RWPE2 (cell line): ENCODE measurements around the gene SFMBT2.

ENCODE experiments used
- ATAC-seq: fragments of 200-7000 bp; cut with Tn5 transposase; 3 replicates; pipeline ENCODE4 v1.9.1; 2021; ENCODE audit warnings: low read depth
- DNase-seq: peaks from one replicate; pipeline ENCODE4 v3.0.0-alpha.2; 2020; ENCODE audit warnings: low spot score
- H3K27ac ChIP-seq: fragments of 450-650 bp; 2 replicates; pipeline ENCODE4 v1.5.1; 2017; ENCODE audit warnings: mild to moderate bottlenecking; ENCODE audit not compliant: poor library complexity, severe bottlenecking
- H3K27me3 ChIP-seq: fragments of 250-450 bp; sonication (Bioruptor Pico); 2 replicates; pipeline ENCODE4 v1.5.1; 2021; ENCODE audit warnings: mild to moderate bottlenecking, moderate library complexity; ENCODE audit not compliant: insufficient read depth, poor library complexity, severe bottlenecking
- H3K36me3 ChIP-seq: fragments of 250-450 bp; sonication (Bioruptor Pico); 2 replicates; pipeline ENCODE4 v1.5.1; 2020; ENCODE audit warnings: low read depth, mild to moderate bottlenecking, moderate library complexity
- H3K4me1 ChIP-seq: fragments of 250-450 bp; sonication (Bioruptor Pico); 2 replicates; pipeline ENCODE4 v1.5.1; 2021; ENCODE audit warnings: mild to moderate bottlenecking, moderate library complexity; ENCODE audit not compliant: insufficient read depth, poor library complexity, severe bottlenecking
- H3K4me3 ChIP-seq: fragments of 250-450 bp; sonication (Bioruptor Pico); 2 replicates; pipeline ENCODE4 v1.5.1; 2021; ENCODE audit warnings: mild to moderate bottlenecking, moderate library complexity; ENCODE audit not compliant: severe bottlenecking
- H3K9me3 ChIP-seq: fragments of 250-450 bp; sonication (Bioruptor Pico); 2 replicates; pipeline ENCODE4 v1.5.1; 2021; ENCODE audit warnings: mild to moderate bottlenecking, moderate library complexity; ENCODE audit not compliant: severe bottlenecking
- CTCF ChIP-seq: fragments of 450-650 bp; IDR thresholded peaks from one replicate; pipeline ENCODE4 v1.5.1; 2017; ENCODE audit warnings: mild to moderate bottlenecking, moderate library complexity; ENCODE audit not compliant: poor library complexity, severe bottlenecking

The SFMBT2 gene

GRCh38 chr10:7373039-7373438, 37.8 kb downstream of the SFMBT2 start:
- DNase-seq (no peak), ATAC-seq (no peak)
- Histone ChIP-seq H3K4me1 (peaks cover 3% of the 10 kb centered on the region), H3K9me3 (no peaks in the 10 kb centered on the region), H3K27ac (no peak overlapping the region), H3K36me3 (peaks cover 5% of the 10 kb centered on the region), H3K4me3 (no peak overlapping the region), H3K27me3 (no peaks in the 10 kb centered on the region)
- TF ChIP-seq CTCF: no peak

GRCh38 chr10:7372504-7372903, 38.3 kb downstream of the SFMBT2 start:
- Histone ChIP-seq H3K9me3 (no peaks in the 10 kb centered on the region), H3K4me1 (peaks cover 3% of the 10 kb centered on the region), H3K27ac (no peak overlapping the region), H3K36me3 (peaks cover 9% of the 10 kb centered on the region), H3K4me3 (no peak overlapping the region), H3K27me3 (no peaks in the 10 kb centered on the region)
- ATAC-seq (no peak), DNase-seq (no peak)
- no peak for TF ChIP-seq CTCF

- H3K9me3 ChIP-seq: no peaks in the 10 kb centered on the region
- no peak overlapping the region for H3K4me3 ChIP-seq
- no peaks in the 10 kb centered on the region for H3K27me3 ChIP-seq
- TF ChIP-seq CTCF: no peak
- no peak overlapping the region for H3K27ac ChIP-seq
- H3K4me1 ChIP-seq: peaks cover 2% of the 10 kb centered on the region
- ATAC-seq (no peak), DNase-seq (no peak)
- peaks cover 13% of the 10 kb centered on the region for H3K36me3 ChIP-seq
These were observed 40.3 kb downstream of the SFMBT2 start for GRCh38 chr10:7370511-7370910.

- DNase-seq (no peak), ATAC-seq (no peak)
- Histone ChIP-seq H3K4me3 (no peak overlapping the region), H3K9me3 (no peaks in the 10 kb centered on the region), H3K27me3 (no peaks in the 10 kb centered on the region), H3K27ac (no peak overlapping the region), H3K4me1 (no peaks in the 10 kb centered on the region), H3K36me3 (peaks cover 18% of the 10 kb centered on the region)
- no peak for TF ChIP-seq CTCF
These were observed 45.6 kb downstream of the SFMBT2 start for GRCh38 chr10:7365027-7365745.

- no peak for ATAC-seq
- no peak for TF ChIP-seq CTCF
- DNase-seq: no peak
- Histone ChIP-seq H3K4me1 (no peaks in the 10 kb centered on the region), H3K4me3 (no peak overlapping the region), H3K27me3 (no peaks in the 10 kb centered on the region), H3K9me3 (no peaks in the 10 kb centered on the region), H3K36me3 (peaks cover 18% of the 10 kb centered on the region), H3K27ac (no peak overlapping the region)
These were observed 46.4 kb downstream of the SFMBT2 start for GRCh38 chr10:7364474-7364873.
